ENCODE data around the gene HOXB2. TPM values are rescaled to one million over a fixed set of nuclear protein-coding genes. Genes with fewer than 3 reads are reported as not detected.
A peak's percentile ranks its signal among the peaks of the same experiment; 100 is the strongest.

HOXB2 gene
- total and polyA plus RNA-seq, 2 donors (not counting 1 experiment from before 2014, with no cell fraction given), result 6.1 to 9.2 TPM

DNA sequence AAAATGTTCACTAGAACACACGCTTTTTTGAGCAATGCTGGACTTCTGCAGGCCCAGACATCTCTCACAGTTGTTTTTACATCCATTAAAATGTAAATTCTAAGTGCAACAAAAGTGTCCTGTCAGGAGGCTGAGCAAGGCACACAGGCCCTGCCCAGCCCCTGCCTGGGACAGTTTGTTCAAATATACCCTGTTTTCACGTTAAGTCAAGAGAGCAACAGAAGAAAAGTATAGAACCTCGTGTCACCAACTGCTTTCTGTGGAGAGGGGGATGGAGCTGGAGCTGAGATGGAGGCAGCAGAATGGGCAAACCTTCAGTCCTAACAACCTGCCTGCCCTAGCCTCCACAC lies 4.3 kb upstream of the HOXB2 start:
- Histone ChIP-seq H2AFZ (ENCODE audit: insufficient read depth, low read depth, low read length, poor library complexity, severe bottlenecking) (no peak overlapping the region), H3K9me3 (ENCODE audit: control extremely low read depth in 1 of 3, control insufficient read depth in 2 of 3, insufficient read depth in 1 of 3, low read length in 2 of 3) (peaks cover 0 to 3% (median 0%) of the 10 kb centered on the region in 3 donors), H3K4me2 (replicated peaks; ENCODE audit: low read depth, low read length, poor library complexity, severe bottlenecking) (no peak overlapping the region), H3K79me2 (ENCODE audit: control insufficient read depth, insufficient read depth, low read length) (no peaks in the 10 kb centered on the region), H4K20me1 (ENCODE audit: control insufficient read depth, insufficient read depth, low read length, poor library complexity, severe bottlenecking) (no peaks in the 10 kb centered on the region), H3K27me3 (replicated peaks in 1 of 4; ENCODE audit: control extremely low read depth in 1 of 4, control insufficient read depth in 3 of 4, insufficient read depth in 4 of 4, low read length in 3 of 4) (peaks cover 0 to 31% (median 10%) of the 10 kb centered on the region in 4 experiments), H3K36me3 (replicated peaks in 1 of 2; ENCODE audit: control extremely low read depth in 1 of 2, control insufficient read depth in 1 of 2, extremely low read depth in 1 of 2, insufficient read depth in 2 of 2, low read length in 1 of 2) (no peaks in the 10 kb centered on the region), H3K9ac (ENCODE audit: low read length) (no peak overlapping the region), H3K4me1 (ENCODE audit: control insufficient read depth in 2 of 2, insufficient read depth in 2 of 2, low read length in 2 of 2) (peaks cover 17 to 21% of the 10 kb centered on the region in 2 donors), H3K4me3 (ENCODE audit: control extremely low read depth in 1 of 5, extremely low read depth in 1 of 5, insufficient read depth in 1 of 5, low read depth in 2 of 5, low read length in 4 of 5) (no peak overlapping the region), H3K27ac (ENCODE audit: low read length in 2 of 2) (no peak overlapping the region)
- Mint-ChIP-seq H3K9me3 (ENCODE audit: insufficient read depth) (no peaks in the 10 kb centered on the region), H3K4me3 (no peak overlapping the region), H3K27ac (no peak overlapping the region), H3K4me1 (peaks cover 8% of the 10 kb centered on the region), H3K27me3 (peaks cover 37% of the 10 kb centered on the region)
- intact Hi-C loops (cut with micrococcal nuclease), result loop anchor here (10.0 kb wide), 1 partner anchor 54 kb away; no protein-coding TSS in a partner anchor
- ATAC-seq (ENCODE audit: low read depth) (no peak), DNase-seq (no peak)
- no peak for TF ChIP-seq EZH2 (IDR thresholded peaks at IDR 0.05; ENCODE audit: borderline replicate concordance, insufficient read depth, low read depth, low read length, poor library complexity, severe bottlenecking)
- TF ChIP-seq, protein P1, sequence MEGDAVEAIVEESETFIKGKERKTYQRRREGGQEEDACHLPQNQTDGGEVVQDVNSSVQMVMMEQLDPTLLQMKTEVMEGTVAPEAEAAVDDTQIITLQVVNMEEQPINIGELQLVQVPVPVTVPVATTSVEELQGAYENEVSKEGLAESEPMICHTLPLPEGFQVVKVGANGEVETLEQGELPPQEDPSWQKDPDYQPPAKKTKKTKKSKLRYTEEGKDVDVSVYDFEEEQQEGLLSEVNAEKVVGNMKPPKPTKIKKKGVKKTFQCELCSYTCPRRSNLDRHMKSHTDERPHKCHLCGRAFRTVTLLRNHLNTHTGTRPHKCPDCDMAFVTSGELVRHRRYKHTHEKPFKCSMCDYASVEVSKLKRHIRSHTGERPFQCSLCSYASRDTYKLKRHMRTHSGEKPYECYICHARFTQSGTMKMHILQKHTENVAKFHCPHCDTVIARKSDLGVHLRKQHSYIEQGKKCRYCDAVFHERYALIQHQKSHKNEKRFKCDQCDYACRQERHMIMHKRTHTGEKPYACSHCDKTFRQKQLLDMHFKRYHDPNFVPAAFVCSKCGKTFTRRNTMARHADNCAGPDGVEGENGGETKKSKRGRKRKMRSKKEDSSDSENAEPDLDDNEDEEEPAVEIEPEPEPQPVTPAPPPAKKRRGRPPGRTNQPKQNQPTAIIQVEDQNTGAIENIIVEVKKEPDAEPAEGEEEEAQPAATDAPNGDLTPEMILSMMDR (IDR thresholded peaks at IDR 0.05), result no peak
- POLR2A ChIA-PET, result interaction anchor here (0.7 kb wide), 1 partner anchor 441 kb away, joined by 4 read pairs; no protein-coding TSS in a partner anchor
- WGBS (ENCODE audit: insufficient coverage), result 100% methylated on average over 1 of the region's 3 CpGs
- CTCF ChIA-PET, result interaction anchor here (0.6 to 1.1 kb wide), 2 partner anchors 197 to 292 kb away, joined by 4 read pairs; no protein-coding TSS in a partner anchor

DNA sequence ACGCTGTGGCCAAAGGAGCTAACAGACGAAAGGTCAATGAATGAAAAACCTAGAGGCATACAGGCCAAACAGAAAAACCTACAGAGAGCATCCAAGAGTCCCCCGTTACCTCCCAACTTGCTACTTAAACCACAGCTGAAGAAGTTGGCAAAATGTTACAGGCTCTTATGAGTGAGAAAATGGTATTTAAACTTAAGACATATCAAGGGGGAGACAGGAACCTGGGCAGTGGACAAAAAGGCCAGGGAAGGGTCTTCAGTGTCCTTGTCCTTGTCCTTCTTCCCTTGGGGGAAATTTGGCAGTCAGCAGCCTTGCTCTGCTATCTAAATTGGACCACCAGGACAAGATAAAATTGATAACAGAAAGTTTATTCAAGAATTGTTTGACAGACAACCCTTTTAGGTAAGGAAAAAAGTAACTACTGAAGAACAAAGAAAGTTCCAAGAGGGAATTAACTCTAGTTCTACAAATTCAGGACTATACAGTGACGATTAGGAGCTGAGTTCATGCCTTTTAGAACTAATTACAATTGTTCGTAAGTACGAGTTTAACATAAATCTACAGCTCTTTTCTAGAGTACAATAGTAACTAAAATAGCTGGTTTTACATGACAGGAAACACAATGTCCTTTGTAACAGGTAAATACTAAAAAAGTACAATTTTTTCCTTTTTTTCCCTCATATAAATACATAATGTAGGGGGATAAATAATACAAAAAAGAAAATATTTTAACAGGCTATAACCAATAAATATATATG lies 3.8 kb upstream of the HOXB2 start:
- Histone ChIP-seq H3K27me3 (replicated peaks in 1 of 4; ENCODE audit: control extremely low read depth in 1 of 4, control insufficient read depth in 3 of 4, insufficient read depth in 4 of 4, low read length in 3 of 4) (peaks cover 0 to 34% (median 12%) of the 10 kb centered on the region in 4 experiments), H4K20me1 (ENCODE audit: control insufficient read depth, insufficient read depth, low read length, poor library complexity, severe bottlenecking) (no peaks in the 10 kb centered on the region), H3K9ac (ENCODE audit: low read length) (peak overlapping the region; percentile 36), H2AFZ (ENCODE audit: insufficient read depth, low read depth, low read length, poor library complexity, severe bottlenecking) (peak overlapping the region; percentile 24), H3K4me2 (replicated peaks; ENCODE audit: low read depth, low read length, poor library complexity, severe bottlenecking) (peak overlapping the region; percentile 61), H3K9me3 (ENCODE audit: control extremely low read depth in 1 of 3, control insufficient read depth in 2 of 3, insufficient read depth in 1 of 3, low read length in 2 of 3) (peaks cover 0 to 3% (median 0%) of the 10 kb centered on the region in 3 donors), H3K4me1 (ENCODE audit: control insufficient read depth in 2 of 2, insufficient read depth in 2 of 2, low read length in 2 of 2) (peaks cover 23 to 27% of the 10 kb centered on the region in 2 donors), H3K4me3 (ENCODE audit: control extremely low read depth in 1 of 5, extremely low read depth in 1 of 5, insufficient read depth in 1 of 5, low read depth in 2 of 5, low read length in 4 of 5) (peak overlapping the region in 1 of 5 experiments; percentile 25), H3K36me3 (replicated peaks in 1 of 2; ENCODE audit: control extremely low read depth in 1 of 2, control insufficient read depth in 1 of 2, extremely low read depth in 1 of 2, insufficient read depth in 2 of 2, low read length in 1 of 2) (no peaks in the 10 kb centered on the region), H3K27ac (ENCODE audit: low read length in 2 of 2) (no peak overlapping the region), H3K79me2 (ENCODE audit: control insufficient read depth, insufficient read depth, low read length) (no peaks in the 10 kb centered on the region)
- H3K27ac Mint-ChIP-seq, result no peak overlapping the region
- no peaks in the 10 kb centered on the region for H3K9me3 Mint-ChIP-seq (ENCODE audit: insufficient read depth)
- DNase-seq (no peak), ATAC-seq (ENCODE audit: low read depth) (no peak)
- intact Hi-C loops (cut with micrococcal nuclease), result loop anchor here (10.0 kb wide), 1 partner anchor 54 kb away; no protein-coding TSS in a partner anchor
- H3K4me3 Mint-ChIP-seq, result no peak overlapping the region
- H3K4me1 Mint-ChIP-seq, result peaks cover 13% of the 10 kb centered on the region
- ChIA-PET POLR2A (no interaction called here), CTCF (interaction anchor here (0.6 to 1.1 kb wide), 2 partner anchors 197 to 292 kb away, joined by 4 read pairs; no protein-coding TSS in a partner anchor)
- TF ChIP-seq, protein P1 (IDR thresholded peaks at IDR 0.05), result no peak
- no peak for TF ChIP-seq EZH2 (IDR thresholded peaks at IDR 0.05; ENCODE audit: borderline replicate concordance, insufficient read depth, low read depth, low read length, poor library complexity, severe bottlenecking)
- H3K27me3 Mint-ChIP-seq, result peaks cover 42% of the 10 kb centered on the region
- WGBS (ENCODE audit: insufficient coverage), result no CpG with 5 or more reads among the region's 6 CpGs
